B cell (primary cell): ENCODE measurements around the gene MRTFB. TPM values are rescaled to one million over a fixed set of nuclear protein-coding genes. Genes with fewer than 3 reads are reported as not detected.

Source experiments
- ATAC-seq: fragments of 200-7000 bp; cut with Tn5 transposase; one replicate; pipeline ENCODE4 v1.10.0; 2021; ENCODE audit warnings: low read depth, mild to moderate bottlenecking, moderate number of reproducible peaks, moderate library complexity
- CTCF ChIA-PET: fragments of 350-600 bp; sonication (Branson Sonifier 250); formaldehyde crosslinking; loops from one replicate; lab custom pipeline; 2021; ENCODE audit warnings: antibody characterized with exemption, inconsistent platforms; lab: Charles Lee
- POLR2A ChIA-PET: fragments of 350-600 bp; sonication (Branson Sonifier 250); formaldehyde crosslinking; loops from one replicate; lab custom pipeline; 2021; ENCODE audit warnings: antibody characterized with exemption; lab: Charles Lee
- DNase-seq: peaks from one replicate; pipeline ENCODE4 v3.0.0; 2013
- H2AFZ ChIP-seq: 2 replicates; pipeline ENCODE4 v1.6.1; 2012; ENCODE audit warnings: mild to moderate bottlenecking, low read depth, low read length; ENCODE audit not compliant: insufficient read depth, poor library complexity, severe bottlenecking
- H3K27ac ChIP-seq, 2 donors: 1 replicate in 1 of 2; 2 replicates in 1 of 2; pipeline ENCODE4 v1.5.1; 2012 to 2013; ENCODE audit warnings: low read length in 2 of 2, mild to moderate bottlenecking in 2 of 2, moderate library complexity in 1 of 2
- H3K27me3 ChIP-seq, 4 experiments: fragments of 200-600 bp in 1 of 4; sonication (generic) in 1 of 4; replicated peaks in 1 of 4; 1 replicate in 2 of 4; 2 replicates in 2 of 4; pipeline versions ENCODE4 v1.6.1 to v1.7.0; 2013 to 2016; ENCODE audit warnings: low read length in 3 of 4, mild to moderate bottlenecking in 2 of 4, mixed read lengths in 1 of 4, moderate library complexity in 1 of 4; ENCODE audit not compliant: insufficient read depth in 4 of 4, control insufficient read depth in 3 of 4; ENCODE audit errors: control extremely low read depth in 1 of 4
- H3K36me3 ChIP-seq, 2 experiments: replicated peaks in 1 of 2; 1 replicate in 1 of 2; 2 replicates in 1 of 2; pipeline versions ENCODE4 v1.6.1 to v1.7.1; 2013; ENCODE audit warnings: low read length in 1 of 2; ENCODE audit not compliant: insufficient read depth in 2 of 2, control insufficient read depth in 1 of 2; ENCODE audit errors: control extremely low read depth in 1 of 2, extremely low read depth in 1 of 2
- H3K4me1 ChIP-seq, 2 donors: fragments of 200-600 bp in 1 of 2; sonication (generic) in 1 of 2; 1 replicate in 1 of 2; 2 replicates in 1 of 2; pipeline versions ENCODE4 v1.5.1 to v1.6.1; 2013 to 2017; ENCODE audit warnings: low read length in 2 of 2; ENCODE audit not compliant: control insufficient read depth in 2 of 2, insufficient read depth in 2 of 2
- H3K4me2 ChIP-seq: replicated peaks from 2 replicates; pipeline ENCODE3; 2012; ENCODE audit warnings: mild to moderate bottlenecking, low read depth, low read length; ENCODE audit not compliant: poor library complexity, severe bottlenecking
- H3K4me3 ChIP-seq, 5 experiments: fragments of 200-600 bp in 1 of 5; sonication (generic) in 1 of 5; 1 replicate in 3 of 5; 2 replicates in 2 of 5; pipeline versions ENCODE4 v1.5.1 to v1.7.0; 2011 to 2016; ENCODE audit warnings: low read length in 4 of 5, mild to moderate bottlenecking in 4 of 5, low read depth in 2 of 5, control low read depth in 1 of 5, moderate library complexity in 1 of 5; ENCODE audit not compliant: insufficient read depth in 1 of 5; ENCODE audit errors: control extremely low read depth in 1 of 5, extremely low read depth in 1 of 5
- H3K79me2 ChIP-seq: fragments of 200-600 bp; sonication (generic); one replicate; pipeline ENCODE4 v1.6.0; 2016; ENCODE audit warnings: low read length; ENCODE audit not compliant: control insufficient read depth, insufficient read depth
- H3K9ac ChIP-seq: fragments of 200-600 bp; sonication (generic); 2 replicates; pipeline ENCODE4 v1.6.1; 2017; ENCODE audit warnings: mild to moderate bottlenecking, low read length, moderate library complexity
- H3K9me3 ChIP-seq, 3 donors: one replicate each; pipeline versions ENCODE4 v1.6.1 to v1.7.1; 2013; ENCODE audit warnings: low read length in 2 of 3; ENCODE audit not compliant: control insufficient read depth in 2 of 3, insufficient read depth in 1 of 3; ENCODE audit errors: control extremely low read depth in 1 of 3
- H4K20me1 ChIP-seq: 2 replicates; pipeline ENCODE4 v1.6.0; 2012; ENCODE audit warnings: mild to moderate bottlenecking, low read length; ENCODE audit not compliant: insufficient read depth, control insufficient read depth, poor library complexity, severe bottlenecking
- H3K27ac Mint-ChIP-seq: one replicate; pipeline ENCODE4 v1.8.0; 2021; ENCODE audit warnings: mixed read lengths
- H3K27me3 Mint-ChIP-seq: one replicate; pipeline ENCODE4 v1.8.0; 2021; ENCODE audit warnings: mixed read lengths
- H3K4me1 Mint-ChIP-seq: one replicate; pipeline ENCODE4 v1.8.0; 2021; ENCODE audit warnings: mixed read lengths
- H3K4me3 Mint-ChIP-seq: one replicate; pipeline ENCODE4 v1.8.0; 2021; ENCODE audit warnings: mixed read lengths
- H3K9me3 Mint-ChIP-seq: one replicate; pipeline ENCODE4 v1.8.0; 2022; ENCODE audit warnings: mixed read lengths; ENCODE audit not compliant: insufficient read depth
- EZH2 ChIP-seq: IDR thresholded peaks from 2 replicates; pipeline ENCODE4 v1.6.1; 2012; ENCODE audit warnings: borderline replicate concordance, low read depth, mild to moderate bottlenecking, moderate library complexity, low read length; ENCODE audit not compliant: insufficient read depth, poor library complexity, severe bottlenecking
- WGBS: methylation state at CpG from one replicate; pipeline ENCODE4 v1.1.5; 2013; ENCODE audit warnings: missing lambda C conversion rate; ENCODE audit not compliant: insufficient coverage; 5-methylcytosine and 5-hydroxymethylcytosine counted together
- intact Hi-C: fragments of 100-400 bp; cut with micrococcal nuclease; formaldehyde crosslinking; loops from one replicate; pipeline ENCODE4 v1.10.0; 2022
- polyA plus RNA-seq: library from polyadenylated mRNA; depleted of rRNA; stranded (reverse); fragments of >200 nt; gene quantifications from 2 replicates; pipeline ENCODE4 v1.2.3, GENCODE V29; 2012
- total RNA-seq, 2 donors: library from RNA; stranded (reverse); fragments of 120-200 nt in 1 of 2; gene quantifications; 1 replicate in 1 of 2; 2 replicates in 1 of 2; pipeline versions ENCODE4 v1.2.3 to v1.2.4, GENCODE V29; 2013 to 2022
- TF ChIP-seq, protein P1 (sequence below): fragments of 200-600 bp; IDR thresholded peaks from one replicate; pipeline ENCODE4 v1.8.0; 2022; ENCODE audit warnings: antibody characterized with exemption, mild to moderate bottlenecking

MRTFB gene
- total and polyA plus RNA-seq, 2 donors (not counting 1 experiment from before 2014, with no cell fraction given): 6.6 to 39.5 TPM

DNA sequence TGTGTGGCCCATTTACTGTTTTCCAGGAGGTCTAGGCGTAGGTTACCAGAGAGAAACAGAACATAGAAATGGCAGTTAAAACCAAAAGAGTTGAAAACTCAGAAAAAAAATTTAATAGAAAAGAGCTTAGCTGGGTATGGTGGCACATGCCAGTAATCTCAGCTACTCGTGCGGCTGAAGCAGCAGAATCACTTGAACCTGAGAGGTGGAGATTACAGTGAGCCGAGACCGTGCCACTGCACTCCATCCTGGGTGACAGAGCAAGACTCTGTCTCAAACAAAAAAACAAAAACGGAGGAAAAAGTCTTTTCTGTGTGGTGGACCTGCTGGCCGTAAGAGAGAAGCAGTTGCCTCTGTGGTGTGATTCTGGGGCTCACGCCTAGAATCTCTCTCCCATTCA, 35.8 kb downstream of the MRTFB start:
- Histone ChIP-seq H4K20me1 (no peaks in the 10 kb centered on the region), H3K27me3 (no peaks in the 10 kb centered on the region), H3K36me3 (no peaks in the 10 kb centered on the region), H3K4me2 (no peak overlapping the region), H2AFZ (no peak overlapping the region), H3K27ac (no peak overlapping the region), H3K4me3 (no peak overlapping the region), H3K4me1 (no peaks in the 10 kb centered on the region), H3K9ac (no peak overlapping the region), H3K9me3 (no peaks in the 10 kb centered on the region), H3K79me2 (peaks cover 49% of the 10 kb centered on the region)
- TF ChIP-seq, protein P1, sequence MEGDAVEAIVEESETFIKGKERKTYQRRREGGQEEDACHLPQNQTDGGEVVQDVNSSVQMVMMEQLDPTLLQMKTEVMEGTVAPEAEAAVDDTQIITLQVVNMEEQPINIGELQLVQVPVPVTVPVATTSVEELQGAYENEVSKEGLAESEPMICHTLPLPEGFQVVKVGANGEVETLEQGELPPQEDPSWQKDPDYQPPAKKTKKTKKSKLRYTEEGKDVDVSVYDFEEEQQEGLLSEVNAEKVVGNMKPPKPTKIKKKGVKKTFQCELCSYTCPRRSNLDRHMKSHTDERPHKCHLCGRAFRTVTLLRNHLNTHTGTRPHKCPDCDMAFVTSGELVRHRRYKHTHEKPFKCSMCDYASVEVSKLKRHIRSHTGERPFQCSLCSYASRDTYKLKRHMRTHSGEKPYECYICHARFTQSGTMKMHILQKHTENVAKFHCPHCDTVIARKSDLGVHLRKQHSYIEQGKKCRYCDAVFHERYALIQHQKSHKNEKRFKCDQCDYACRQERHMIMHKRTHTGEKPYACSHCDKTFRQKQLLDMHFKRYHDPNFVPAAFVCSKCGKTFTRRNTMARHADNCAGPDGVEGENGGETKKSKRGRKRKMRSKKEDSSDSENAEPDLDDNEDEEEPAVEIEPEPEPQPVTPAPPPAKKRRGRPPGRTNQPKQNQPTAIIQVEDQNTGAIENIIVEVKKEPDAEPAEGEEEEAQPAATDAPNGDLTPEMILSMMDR: no peak
- no peak for TF ChIP-seq EZH2
- H3K27ac Mint-ChIP-seq: no peak overlapping the region
- ChIA-PET POLR2A (no interaction called here), CTCF (no interaction called here)
- peaks cover 7% of the 10 kb centered on the region for H3K4me1 Mint-ChIP-seq
- H3K9me3 Mint-ChIP-seq: no peaks in the 10 kb centered on the region
- ATAC-seq (no peak), DNase-seq (no peak)
- no peaks in the 10 kb centered on the region for H3K27me3 Mint-ChIP-seq
- H3K4me3 Mint-ChIP-seq: no peak overlapping the region
- WGBS: 100% methylated on average over 7 of the region's 8 CpGs
- intact Hi-C loops: no loop called here

DNA sequence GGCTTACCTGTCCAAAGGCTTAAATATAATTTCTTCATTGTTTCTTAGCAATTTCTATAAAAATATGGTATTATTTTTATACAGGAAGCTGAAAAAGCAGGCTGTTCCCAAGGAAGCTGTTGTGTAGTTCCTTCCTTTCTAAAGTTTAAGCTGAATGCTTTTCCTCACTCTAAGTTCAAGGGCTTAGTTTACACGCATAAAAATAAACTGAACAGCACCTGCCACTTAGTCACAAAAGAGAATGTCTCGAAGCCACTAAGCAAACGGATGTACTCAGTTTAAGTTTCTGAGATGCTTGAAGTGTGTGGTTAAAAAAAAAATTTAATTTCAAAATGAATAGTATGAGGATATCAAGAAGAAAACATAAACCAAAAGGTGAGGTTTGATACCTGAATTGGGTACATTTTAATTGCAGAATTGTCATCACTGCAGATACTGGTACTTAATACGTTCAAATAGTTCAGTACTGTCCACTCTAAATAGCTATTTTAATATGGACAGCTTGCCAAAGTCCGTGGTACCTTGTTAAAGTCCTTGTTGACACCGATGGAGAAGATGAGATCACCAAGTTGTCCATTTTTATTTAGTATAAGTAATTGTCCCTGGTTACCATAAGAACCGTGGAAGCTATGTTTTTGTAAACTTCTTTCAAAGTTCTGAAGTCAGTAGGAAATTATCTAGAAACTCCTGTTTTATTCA, 38.1 kb downstream of the MRTFB start:
- H3K36me3 ChIP-seq: no peaks in the 10 kb centered on the region
- H3K4me2 ChIP-seq: no peak overlapping the region
- Mint-ChIP-seq H3K4me1 (peaks cover 2% of the 10 kb centered on the region), H3K4me3 (no peak overlapping the region), H3K27me3 (no peaks in the 10 kb centered on the region), H3K9me3 (no peaks in the 10 kb centered on the region), H3K27ac (no peak overlapping the region)
- ChIA-PET CTCF (no interaction called here), POLR2A (no interaction called here)
- no peaks in the 10 kb centered on the region for H3K4me1 ChIP-seq
- H3K79me2 ChIP-seq: peaks cover 37% of the 10 kb centered on the region
- no peak overlapping the region for H3K4me3 ChIP-seq
- no peak for DNase-seq
- no peaks in the 10 kb centered on the region for H3K27me3 ChIP-seq
- no peaks in the 10 kb centered on the region for H4K20me1 ChIP-seq
- 100% methylated on average over 1 of the region's 7 CpGs for WGBS
- intact Hi-C loops: no loop called here
- ATAC-seq: no peak
- H3K27ac ChIP-seq: no peak overlapping the region
- no peaks in the 10 kb centered on the region for H3K9me3 ChIP-seq
- no peak overlapping the region for H2AFZ ChIP-seq
- TF ChIP-seq, protein P1: no peak
- TF ChIP-seq EZH2: no peak
- no peak overlapping the region for H3K9ac ChIP-seq
